ENCODE data around the gene PSMD6. TPM values are rescaled to one million over a fixed set of nuclear protein-coding genes. Genes with fewer than 3 reads are reported as not detected.

The PSMD6 gene
- polyA plus RNA-seq, 1 donor from 2014 or later = 150 TPM

- no peaks in the 10 kb centered on the region for H3K9me2 ChIP-seq (ENCODE audit: insufficient read depth, low read length)
- no peaks in the 10 kb centered on the region for H3K27me3 ChIP-seq (ENCODE audit: insufficient read depth, low read depth, low read length)
- no peaks in the 10 kb centered on the region for H3F3A ChIP-seq (ENCODE audit: insufficient read depth, low read length, poor library complexity, severe bottlenecking)
These were observed 59.8 kb downstream of the PSMD6 start for GRCh38 chr3:63963496-63963895.

GRCh38 chr3:63961891-63962290 is 61.4 kb downstream of the PSMD6 start:
- Histone ChIP-seq H2AFZ (ENCODE audit: low read depth, low read length) (no peak overlapping the region), H3K27me3 (ENCODE audit: insufficient read depth, low read depth, low read length) (no peaks in the 10 kb centered on the region), H3K4me2 (ENCODE audit: low read length) (no peak overlapping the region), H3K79me2 (replicated peaks; ENCODE audit: insufficient read depth, low read length) (no peaks in the 10 kb centered on the region), H4K20me1 (ENCODE audit: insufficient read depth) (no peaks in the 10 kb centered on the region), H3K36me3 (ENCODE audit: insufficient read depth, low read length) (no peaks in the 10 kb centered on the region), H3K27ac (ENCODE audit: low read length) (no peak overlapping the region), H3K9me3 (ENCODE audit: low read length) (no peaks in the 10 kb centered on the region), H3K4me3 (ENCODE audit: low read length) (no peak overlapping the region), H3K9ac (ENCODE audit: low read length) (no peak overlapping the region), H3K9me2 (ENCODE audit: insufficient read depth, low read length) (no peaks in the 10 kb centered on the region), H3F3A (ENCODE audit: insufficient read depth, low read length, poor library complexity, severe bottlenecking) (no peaks in the 10 kb centered on the region)
- TF ChIP-seq SMC3 (conservative IDR thresholded peaks at IDR 0.05; ENCODE audit: poor library complexity) = peak; percentile 65
- TF ChIP-seq MXI1 (conservative IDR thresholded peaks at IDR 0.05; ENCODE audit: poor library complexity, severe bottlenecking) = no peak
- TF ChIP-seq TAF1 (IDR thresholded peaks at IDR 0.05; ENCODE audit: low read depth) = no peak
- TF ChIP-seq CTCF (IDR thresholded peaks at IDR 0.05; ENCODE audit: poor library complexity, severe bottlenecking) = peak; percentile 65
- peak; percentile 63 for TF ChIP-seq RAD21 (conservative IDR thresholded peaks at IDR 0.05)

More at GRCh38 chr3:63963496-63963895, 59.8 kb downstream of the PSMD6 start:
- Histone ChIP-seq H3K4me3 (ENCODE audit: low read length) (no peak overlapping the region), H3K27ac (ENCODE audit: low read length) (no peak overlapping the region), H4K20me1 (ENCODE audit: insufficient read depth) (no peaks in the 10 kb centered on the region), H3K9me3 (ENCODE audit: low read length) (no peaks in the 10 kb centered on the region), H3K9ac (ENCODE audit: low read length) (no peak overlapping the region), H3K36me3 (ENCODE audit: insufficient read depth, low read length) (no peaks in the 10 kb centered on the region), H3K79me2 (replicated peaks; ENCODE audit: insufficient read depth, low read length) (no peaks in the 10 kb centered on the region), H2AFZ (ENCODE audit: low read depth, low read length) (no peak overlapping the region), H3K4me2 (ENCODE audit: low read length) (no peak overlapping the region)
- TF ChIP-seq SMC3 (conservative IDR thresholded peaks at IDR 0.05; ENCODE audit: poor library complexity) (no peak), RAD21 (conservative IDR thresholded peaks at IDR 0.05) (no peak)

Small RNAs within 50 kb of the gene (small RNA-seq; reads per million reads assigned to genes)
- gene RF00012 = 0 to 0.41 (median 0.10) reads per million in 3 experiments

Other genes with a start within 250 kb of the PSMD6 start
- gene C3orf49, start 204.2 kb downstream of the PSMD6 start, polyA plus RNA-seq = not detected in 2 replicates
- gene THOC7, start 159.7 kb downstream of the PSMD6 start, polyA plus RNA-seq = 78.3 and 80.9 TPM in 2 replicates
- 6.7 and 8.2 TPM in 2 replicates for gene ATXN7, start 159.6 kb downstream of the PSMD6 start, polyA plus RNA-seq
- not detected in 2 replicates for gene SCAANT1, start 111.1 kb downstream of the PSMD6 start, polyA plus RNA-seq
- 8.7 TPM in 2 replicates for gene PRICKLE2, start 202.0 kb upstream of the PSMD6 start, polyA plus RNA-seq

All from neural cell (in vitro differentiated cells).